Lung (tissue), 12 donors: ENCODE measurements around the gene NBEA. TPM values are rescaled to one million over a fixed set of nuclear protein-coding genes. Genes with fewer than 3 reads are reported as not detected.
"Not testable (repeated sequence)": the region's sequence is repeated elsewhere in the genome, so short reads cannot be mapped to it uniquely, and the experiment has no call there.

Experiments
- ATAC-seq: fragments of 200-7000 bp; cut with Tn5 transposase; one replicate; pipeline ENCODE4 v1.9.1; 2020; ENCODE audit warnings: moderate number of reproducible peaks; ENCODE audit not compliant: insufficient read depth, low FRiP score
- DNase-seq, 3 donors: peaks; one replicate each; pipeline ENCODE4 v3.0.0-alpha.2; 2013 to 2017
- H3K27ac ChIP-seq, 2 donors: one replicate each; pipeline ENCODE4 v1.5.1; 2013; ENCODE audit warnings: mild to moderate bottlenecking in 2 of 2, moderate library complexity in 2 of 2, control low read depth in 1 of 2, inconsistent platforms in 1 of 2, low read depth in 1 of 2, low read length in 1 of 2
- H3K27me3 ChIP-seq, 3 donors: one replicate each; pipeline ENCODE4 v1.5.1; 2013; ENCODE audit warnings: low read length in 2 of 3; ENCODE audit not compliant: control insufficient read depth in 3 of 3, insufficient read depth in 3 of 3
- H3K36me3 ChIP-seq, 4 donors: one replicate each; pipeline ENCODE4 v1.5.1; 2013; ENCODE audit warnings: low read length in 4 of 4, mild to moderate bottlenecking in 1 of 4, moderate library complexity in 1 of 4; ENCODE audit not compliant: control insufficient read depth in 4 of 4, insufficient read depth in 4 of 4
- H3K4me1 ChIP-seq, 5 donors: one replicate each; pipeline ENCODE4 v1.5.1; 2013; ENCODE audit warnings: low read length in 5 of 5, mild to moderate bottlenecking in 2 of 5, moderate library complexity in 1 of 5; ENCODE audit not compliant: control insufficient read depth in 5 of 5, insufficient read depth in 5 of 5
- H3K4me3 ChIP-seq: one replicate; pipeline ENCODE4 v1.5.1; 2013; ENCODE audit warnings: mild to moderate bottlenecking, control low read depth, moderate library complexity
- H3K9ac ChIP-seq, 2 donors: one replicate each; pipeline ENCODE4 v1.5.1; 2013; ENCODE audit warnings: low read length in 2 of 2, control low read depth in 1 of 2; ENCODE audit not compliant: insufficient read depth in 1 of 2
- H3K9me3 ChIP-seq, 4 donors: one replicate each; pipeline ENCODE4 v1.5.1; 2013; ENCODE audit warnings: low read length in 3 of 4, mild to moderate bottlenecking in 1 of 4, moderate library complexity in 1 of 4; ENCODE audit not compliant: control insufficient read depth in 4 of 4, insufficient read depth in 3 of 4
- CTCF ChIP-seq: IDR thresholded peaks from 2 replicates; pipeline ENCODE4 v1.5.1; 2012; ENCODE audit warnings: mild to moderate bottlenecking; ENCODE audit errors: control extremely low read depth, extremely low read depth
- WGBS, 2 donors: extraction: QIAGEN DNeasy Blood & Tissue Kit; methylation state at CpG; one replicate each; pipeline ENCODE4 v1.1.7; 2013; 5-methylcytosine and 5-hydroxymethylcytosine counted together
- polyA plus RNA-seq, 2 donors: library from polyadenylated mRNA; stranded (reverse); fragments of 200-250 nt; gene quantifications; one replicate each; pipeline ENCODE4 v1.2.1, GENCODE V29; 2013
- total RNA-seq, 2 donors: library from RNA; depleted of rRNA in 1 of 2; stranded (reverse); fragments of >200 nt in 1 of 2; gene quantifications; one replicate each; pipeline ENCODE4 v1.2.1, GENCODE V29; 2014 to 2021
- donor health status: control.
- donor health status: control.
- donor health status: Bipolar disorder and iron deficiency.
- donor health status: healthy.
- donor health status: DM: yes; HTN: yes; CAD: no.

The NBEA gene
- total and polyA plus RNA-seq, 4 donors, result 1.6 to 26.5 (median 5.3) TPM

- Histone ChIP-seq H3K27me3 (no peaks in the 10 kb centered on the region), H3K9me3 (peaks cover 0 to 3% (median 0%) of the 10 kb centered on the region in 4 donors), H3K9ac (no peak overlapping the region), H3K4me3 (no peak overlapping the region), H3K36me3 (no peaks in the 10 kb centered on the region), H3K27ac (no peak overlapping the region), H3K4me1 (peaks cover 0 to 15% (median 0%) of the 10 kb centered on the region in 5 donors)
- no peak for ATAC-seq
- no peak for TF ChIP-seq CTCF
- no peak for DNase-seq
These were observed 9.5 kb downstream of the NBEA start for GRCh38 chr13:34951528-34951927.

GRCh38 chr13:34959489-34959888 lies 17.4 kb downstream of the NBEA start:
- WGBS, 2 donors, result 94 to 98% methylated on average over 1 of the region's 1 CpG
- DNase-seq (no peak), ATAC-seq (no peak)
- no peak overlapping the region for H3K9ac ChIP-seq
- H3K9me3 ChIP-seq, result no peaks in the 10 kb centered on the region
- no peaks in the 10 kb centered on the region for H3K36me3 ChIP-seq
- H3K27me3 ChIP-seq, result no peaks in the 10 kb centered on the region
- H3K27ac ChIP-seq, result no peak overlapping the region
- H3K4me1 ChIP-seq, result peaks cover 0 to 5% (median 0%) of the 10 kb centered on the region in 5 donors
- no peak overlapping the region for H3K4me3 ChIP-seq
- no peak for TF ChIP-seq CTCF

- 90 to 93% methylated on average over 4 of the region's 4 CpGs for WGBS, 2 donors
- no peak overlapping the region for H3K27ac ChIP-seq
- TF ChIP-seq CTCF, result no peak
These were observed 22.5 kb downstream of the NBEA start for GRCh38 chr13:34964558-34964957.

GRCh38 chr13:34967851-34968562 lies 25.9 kb downstream of the NBEA start:
- no peak for DNase-seq
- Histone ChIP-seq H3K4me3 (no peak overlapping the region), H3K9me3 (peaks cover 0 to 5% (median 3%) of the 10 kb centered on the region in 4 donors), H3K27me3 (no peaks in the 10 kb centered on the region), H3K9ac (no peak overlapping the region), H3K4me1 (no peaks in the 10 kb centered on the region), H3K27ac (no peak overlapping the region), H3K36me3 (no peaks in the 10 kb centered on the region)
- 58 to 63% methylated on average over 3 of the region's 3 CpGs for WGBS, 2 donors
- TF ChIP-seq CTCF, result no peak
- no peak for ATAC-seq

More at GRCh38 chr13:34964558-34964957, 22.5 kb downstream of the NBEA start:
- Histone ChIP-seq H3K4me3 (no peak overlapping the region), H3K9me3 (no peaks in the 10 kb centered on the region), H3K36me3 (no peaks in the 10 kb centered on the region), H3K4me1 (no peaks in the 10 kb centered on the region), H3K9ac (no peak overlapping the region), H3K27me3 (no peaks in the 10 kb centered on the region)
- DNase-seq, result no peak
- no peak for ATAC-seq

- WGBS, 2 donors, result 91 to 94% methylated on average over 2 of the region's 2 CpGs
- not testable (repeated sequence) for H3K27ac ChIP-seq, H3K9me3 ChIP-seq, H3K4me3 ChIP-seq, DNase-seq, H3K9ac ChIP-seq, H3K27me3 ChIP-seq, H3K4me1 ChIP-seq, H3K36me3 ChIP-seq, ATAC-seq
These were observed 27.5 kb downstream of the NBEA start for GRCh38 chr13:34969539-34969938.
